Calu3 (cell line): ENCODE results near the gene SEC62. TPM values are rescaled to one million over a fixed set of nuclear protein-coding genes. Genes with fewer than 3 reads are reported as not detected.

ENCODE experiments used
- BruUV-seq: library from RNA; stranded (reverse); fragments of 400-500 nt; replicated peaks from 2 replicates; lab custom pipeline; 2021; lab: Mats Ljungman, UMichigan
- CTCF ChIA-PET: fragments of 300-600 bp; sonication (Branson Sonifier 250); formaldehyde crosslinking; loops from one replicate; lab custom pipeline; 2022; ENCODE audit warnings: antibody characterized with exemption; lab: Charles Lee
- DNase-seq: peaks from one replicate; pipeline ENCODE4 v3.0.0; 2022
- H3K27ac Mint-ChIP-seq: one replicate; pipeline ENCODE4 v1.8.0; 2022; ENCODE audit warnings: mixed read lengths; ENCODE audit not compliant: unreplicated experiment
- H3K27me3 Mint-ChIP-seq: one replicate; pipeline ENCODE4 v1.8.0; 2022; ENCODE audit warnings: mixed read lengths; ENCODE audit not compliant: unreplicated experiment
- H3K36me3 Mint-ChIP-seq: one replicate; pipeline ENCODE4 v1.8.0; 2022; ENCODE audit warnings: mild to moderate bottlenecking, moderate library complexity, mixed read lengths; ENCODE audit not compliant: insufficient read depth, unreplicated experiment
- H3K4me1 Mint-ChIP-seq: one replicate; pipeline ENCODE4 v1.8.0; 2022; ENCODE audit warnings: mild to moderate bottlenecking, low read depth, mixed read lengths; ENCODE audit not compliant: unreplicated experiment
- H3K4me3 Mint-ChIP-seq: one replicate; pipeline ENCODE4 v1.8.0; 2022; ENCODE audit warnings: mild to moderate bottlenecking, low read depth, moderate library complexity, mixed read lengths; ENCODE audit not compliant: unreplicated experiment
- H3K9me3 Mint-ChIP-seq: one replicate; pipeline ENCODE4 v1.8.0; 2022; ENCODE audit warnings: low read depth, mixed read lengths; ENCODE audit not compliant: unreplicated experiment
- CTCF ChIP-seq: fragments of 200-600 bp; IDR thresholded peaks from one replicate; pipeline ENCODE4 v1.8.0; 2022; ENCODE audit warnings: antibody characterized with exemption; ENCODE audit not compliant: unreplicated experiment
- intact Hi-C: fragments of 100-400 bp; cut with micrococcal nuclease; formaldehyde crosslinking; loops from one replicate; pipeline ENCODE4 v1.10.0; 2022; ENCODE audit not compliant: unreplicated experiment
- total RNA-seq: library from RNA; stranded (reverse); gene quantifications from 2 replicates; pipeline ENCODE4 v1.2.3, GENCODE V29; 2022

Gene SEC62
- total RNA-seq, 1 experiment from 2014 or later = 148 TPM

GRCh38 chr3:169929830-169930519 is 36.6 kb upstream of the SEC62 start:
- intact Hi-C loops = no loop called here
- Mint-ChIP-seq H3K9me3 (no peaks in the 10 kb centered on the region), H3K36me3 (no peaks in the 10 kb centered on the region), H3K4me1 (no peaks in the 10 kb centered on the region), H3K27ac (no peak overlapping the region), H3K27me3 (peaks cover 27% of the 10 kb centered on the region), H3K4me3 (no peak overlapping the region)
- TF ChIP-seq CTCF = no peak
- CTCF ChIA-PET = interaction anchor here (1.1 kb wide), 1 partner anchor 9 kb away, joined by 3 read pairs; no protein-coding TSS in a partner anchor
- no TSS peak for BruUV-seq
- DNase-seq = no peak

- CTCF ChIA-PET = no interaction called here
- DNase-seq = no peak
- Mint-ChIP-seq H3K9me3 (no peaks in the 10 kb centered on the region), H3K4me3 (no peak overlapping the region), H3K27me3 (peaks cover 35% of the 10 kb centered on the region), H3K27ac (no peak overlapping the region), H3K36me3 (no peaks in the 10 kb centered on the region), H3K4me1 (no peaks in the 10 kb centered on the region)
- BruUV-seq = no TSS peak
- intact Hi-C loops = no loop called here
- no peak for TF ChIP-seq CTCF
These were observed 35.8 kb upstream of the SEC62 start for GRCh38 chr3:169930843-169931242.

- DNase-seq = no peak
- no peaks in the 10 kb centered on the region for H3K9me3 Mint-ChIP-seq
- CTCF ChIA-PET = no interaction called here
- no peak overlapping the region for H3K4me3 Mint-ChIP-seq
- no peak for TF ChIP-seq CTCF
- no peaks in the 10 kb centered on the region for H3K4me1 Mint-ChIP-seq
- no peaks in the 10 kb centered on the region for H3K36me3 Mint-ChIP-seq
- BruUV-seq = no TSS peak
- intact Hi-C loops = no loop called here
- H3K27ac Mint-ChIP-seq = no peak overlapping the region
- peaks cover 41% of the 10 kb centered on the region for H3K27me3 Mint-ChIP-seq
These were observed 34.7 kb upstream of the SEC62 start for GRCh38 chr3:169931747-169932520.

- Mint-ChIP-seq H3K27ac (no peak overlapping the region), H3K4me1 (no peaks in the 10 kb centered on the region), H3K9me3 (no peaks in the 10 kb centered on the region), H3K27me3 (peaks cover 50% of the 10 kb centered on the region), H3K4me3 (no peak overlapping the region), H3K36me3 (no peaks in the 10 kb centered on the region)
- TF ChIP-seq CTCF = no peak
- CTCF ChIA-PET = interaction anchor here (1.1 kb wide), 1 partner anchor 10 kb away, joined by 3 read pairs; no protein-coding TSS in a partner anchor
- intact Hi-C loops = no loop called here
- no TSS peak for BruUV-seq
- DNase-seq = no peak
These were observed 27.3 kb upstream of the SEC62 start for GRCh38 chr3:169939320-169939719.
